Endothelial cell (in vitro differentiated cells): Measurements from ENCODE around the gene PLPPR1. TPM values are rescaled to one million over a fixed set of nuclear protein-coding genes. Genes with fewer than 3 reads are reported as not detected.

ENCODE experiments used
- DNase-seq: peaks from one replicate; pipeline ENCODE4 v3.0.0; 2021; ENCODE audit warnings: low spot score
- H3K27ac Mint-ChIP-seq: one replicate; pipeline ENCODE4 v1.8.0; 2021; ENCODE audit warnings: mixed read lengths, inconsistent platforms; ENCODE audit not compliant: unreplicated experiment
- H3K27me3 Mint-ChIP-seq: one replicate; pipeline ENCODE4 v1.8.0; 2021; ENCODE audit warnings: mild to moderate bottlenecking, moderate library complexity, mixed read lengths, inconsistent platforms; ENCODE audit not compliant: unreplicated experiment
- H3K36me3 Mint-ChIP-seq: one replicate; pipeline ENCODE4 v1.8.0; 2021; ENCODE audit warnings: mild to moderate bottlenecking, low read depth, mixed read lengths, inconsistent platforms; ENCODE audit not compliant: unreplicated experiment
- H3K4me1 Mint-ChIP-seq: one replicate; pipeline ENCODE4 v1.8.0; 2021; ENCODE audit warnings: mild to moderate bottlenecking, mixed read lengths, inconsistent platforms; ENCODE audit not compliant: unreplicated experiment
- H3K4me3 Mint-ChIP-seq: one replicate; pipeline ENCODE4 v1.8.0; 2021; ENCODE audit warnings: mild to moderate bottlenecking, mixed read lengths, inconsistent platforms; ENCODE audit not compliant: unreplicated experiment
- H3K9me3 Mint-ChIP-seq: one replicate; pipeline ENCODE4 v1.8.0; 2021; ENCODE audit warnings: mixed read lengths, inconsistent platforms; ENCODE audit not compliant: unreplicated experiment
- CTCF ChIP-seq: fragments of 200-600 bp; sonication (generic); IDR thresholded peaks from one replicate; pipeline ENCODE4 v1.5.0; 2021; ENCODE audit warnings: antibody characterized with exemption; ENCODE audit not compliant: unreplicated experiment
- total RNA-seq: library from RNA; stranded (reverse); fragmentation: NEBNext Ultra II Directional; extraction: Animal tissue kit (Norgen Biotek cat#: 25700); gene quantifications from one replicate; pipeline ENCODE4 v1.2.1, GENCODE V29; 2021; ENCODE audit not compliant: unreplicated experiment

PLPPR1 gene
- total RNA-seq, 1 donor from 2014 or later: 0.15 TPM

GRCh38 chr9:101246691-101247090 lies 218.2 kb downstream of the PLPPR1 start:
- H3K27ac Mint-ChIP-seq: no peak overlapping the region
- no peaks in the 10 kb centered on the region for H3K9me3 Mint-ChIP-seq
- DNase-seq: no peak
- H3K36me3 Mint-ChIP-seq: no peaks in the 10 kb centered on the region
- H3K4me1 Mint-ChIP-seq: no peaks in the 10 kb centered on the region
- no peak overlapping the region for H3K4me3 Mint-ChIP-seq
- no peak for TF ChIP-seq CTCF
- H3K27me3 Mint-ChIP-seq: no peaks in the 10 kb centered on the region

- no peaks in the 10 kb centered on the region for H3K9me3 Mint-ChIP-seq
- H3K27ac Mint-ChIP-seq: no peak overlapping the region
- no peaks in the 10 kb centered on the region for H3K36me3 Mint-ChIP-seq
- no peaks in the 10 kb centered on the region for H3K4me1 Mint-ChIP-seq
- H3K4me3 Mint-ChIP-seq: no peak overlapping the region
- TF ChIP-seq CTCF: no peak
- H3K27me3 Mint-ChIP-seq: no peaks in the 10 kb centered on the region
- no peak for DNase-seq
These were observed 218.8 kb downstream of the PLPPR1 start for GRCh38 chr9:101247297-101247696.

GRCh38 chr9:101254733-101255433 lies 226.4 kb downstream of the PLPPR1 start:
- Mint-ChIP-seq H3K4me3 (no peak overlapping the region), H3K4me1 (no peaks in the 10 kb centered on the region), H3K9me3 (no peaks in the 10 kb centered on the region), H3K27me3 (peaks cover 1% of the 10 kb centered on the region), H3K27ac (no peak overlapping the region), H3K36me3 (no peaks in the 10 kb centered on the region)
- DNase-seq: no peak
- no peak for TF ChIP-seq CTCF

- no peaks in the 10 kb centered on the region for H3K9me3 Mint-ChIP-seq
- TF ChIP-seq CTCF: no peak
- H3K4me3 Mint-ChIP-seq: no peak overlapping the region
- H3K4me1 Mint-ChIP-seq: peaks cover 1% of the 10 kb centered on the region
- H3K36me3 Mint-ChIP-seq: no peaks in the 10 kb centered on the region
- no peak for DNase-seq
- no peak overlapping the region for H3K27ac Mint-ChIP-seq
- H3K27me3 Mint-ChIP-seq: no peaks in the 10 kb centered on the region
These were observed 236.2 kb downstream of the PLPPR1 start for GRCh38 chr9:101264727-101265126.

GRCh38 chr9:101265261-101265660 lies 236.7 kb downstream of the PLPPR1 start:
- H3K27me3 Mint-ChIP-seq: no peaks in the 10 kb centered on the region
- H3K4me3 Mint-ChIP-seq: no peak overlapping the region
- no peaks in the 10 kb centered on the region for H3K9me3 Mint-ChIP-seq
- DNase-seq: no peak
- H3K4me1 Mint-ChIP-seq: peaks cover 6% of the 10 kb centered on the region
- TF ChIP-seq CTCF: no peak
- no peak overlapping the region for H3K27ac Mint-ChIP-seq
- H3K36me3 Mint-ChIP-seq: no peaks in the 10 kb centered on the region
